UCSD-AML1 (cell line): ENCODE data around the gene HK1.

Experiments
- DNase-seq: peaks from one replicate; lab custom pipeline; 2025; ENCODE audit not compliant: unreplicated experiment; lab: John Stamatoyannopoulos, UW

The HK1 gene

DNA sequence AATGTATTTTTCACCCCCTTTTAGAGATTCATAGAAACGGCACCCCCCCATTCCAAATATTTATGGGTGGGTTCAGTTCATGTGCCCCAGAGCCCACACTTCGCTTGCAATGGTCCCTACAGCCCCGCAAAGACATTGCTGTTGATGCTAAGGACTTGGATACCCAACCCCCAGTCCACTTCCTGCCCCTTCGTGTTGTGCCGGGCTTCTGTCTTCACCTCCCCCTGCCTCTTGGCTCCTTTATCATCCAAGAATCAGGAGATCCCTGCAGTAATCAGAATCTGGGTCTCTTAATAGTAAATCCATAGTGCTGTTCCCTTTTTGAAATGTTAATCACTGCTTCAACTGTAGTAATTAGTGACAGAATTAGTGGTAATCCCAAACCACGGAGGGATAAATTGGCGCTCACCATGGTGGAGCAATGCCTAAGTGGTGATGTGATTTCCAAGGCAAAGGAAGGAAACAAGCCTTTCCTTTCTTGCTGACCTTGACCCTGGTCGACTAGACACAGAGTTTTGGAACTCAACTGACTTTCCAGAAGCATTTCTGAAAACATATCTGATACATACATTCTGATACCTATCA, 67.7 kb downstream of the HK1 start:
- DNase-seq = no peak

DNA sequence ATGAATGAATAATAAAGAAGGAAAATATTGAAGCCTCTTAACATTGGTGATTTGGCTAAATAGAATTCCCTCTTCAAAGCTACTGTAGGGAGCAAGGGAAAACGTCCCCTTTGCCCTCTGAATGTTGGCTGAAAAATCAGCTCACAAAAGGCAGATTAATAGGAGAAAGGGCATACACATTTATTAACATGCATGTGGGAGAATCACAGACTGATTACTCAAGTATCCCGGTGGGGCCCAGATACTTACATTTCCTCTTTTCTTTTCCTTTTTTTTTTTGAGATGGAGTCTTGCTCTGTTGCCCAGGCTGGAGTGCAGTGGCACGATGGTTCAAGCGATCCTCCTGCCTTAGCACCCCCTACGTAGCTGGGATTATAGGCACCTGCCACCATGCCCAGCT, 68.5 kb downstream of the HK1 start:
- DNase-seq = no peak

DNA sequence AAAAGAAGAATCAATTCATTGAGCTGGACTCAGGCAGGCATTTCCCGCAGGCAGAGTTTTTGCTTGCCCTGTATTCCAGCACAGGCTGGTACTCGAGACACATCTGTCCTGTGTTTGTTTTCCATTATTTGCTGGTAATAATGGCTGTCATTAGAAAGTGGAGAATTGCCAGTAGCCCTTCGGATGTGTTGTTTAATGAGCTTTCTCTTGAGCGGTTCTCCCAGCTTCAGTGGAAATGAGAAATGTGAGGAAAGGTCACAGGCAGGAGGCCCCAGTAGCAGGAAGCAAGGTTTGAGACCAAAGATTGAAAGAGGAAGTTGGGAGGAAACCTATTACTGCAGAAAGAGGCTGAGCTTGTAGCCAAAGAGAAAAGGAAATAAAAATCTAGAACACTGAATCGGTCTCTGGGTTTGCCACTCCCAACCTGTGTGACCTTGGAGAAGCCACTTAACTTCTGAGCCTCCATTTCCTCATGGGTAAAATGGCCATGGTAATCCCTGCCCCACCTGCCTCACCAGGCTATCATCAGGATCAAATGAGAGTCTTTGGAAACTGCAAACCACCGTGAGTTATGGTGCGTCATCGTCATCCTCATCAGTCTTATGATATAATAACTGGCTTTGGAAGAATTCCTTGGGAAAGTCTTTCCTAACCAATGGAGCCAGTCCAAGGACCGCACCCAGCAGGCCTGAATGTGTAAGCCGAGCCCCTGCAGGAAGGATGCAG, 70.7 kb downstream of the HK1 start:
- no peak for DNase-seq

DNA sequence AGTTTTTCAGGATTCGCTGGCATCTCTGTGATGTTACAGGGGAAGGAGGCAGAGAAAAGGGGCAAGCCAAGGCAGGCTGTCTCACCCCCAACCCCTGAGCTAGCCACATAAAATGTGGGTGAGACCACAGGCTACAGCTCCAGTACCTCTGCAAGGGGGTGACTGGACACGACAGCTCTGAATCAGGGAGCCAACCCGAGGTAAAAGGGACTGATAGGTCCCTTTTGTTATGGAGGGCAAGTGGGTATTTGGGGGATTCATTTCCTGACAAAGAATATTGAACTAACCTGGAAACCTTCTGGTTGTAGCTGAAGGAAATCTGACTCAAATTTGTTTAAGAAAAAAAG, 71.2 kb downstream of the HK1 start:
- DNase-seq = no peak

DNA sequence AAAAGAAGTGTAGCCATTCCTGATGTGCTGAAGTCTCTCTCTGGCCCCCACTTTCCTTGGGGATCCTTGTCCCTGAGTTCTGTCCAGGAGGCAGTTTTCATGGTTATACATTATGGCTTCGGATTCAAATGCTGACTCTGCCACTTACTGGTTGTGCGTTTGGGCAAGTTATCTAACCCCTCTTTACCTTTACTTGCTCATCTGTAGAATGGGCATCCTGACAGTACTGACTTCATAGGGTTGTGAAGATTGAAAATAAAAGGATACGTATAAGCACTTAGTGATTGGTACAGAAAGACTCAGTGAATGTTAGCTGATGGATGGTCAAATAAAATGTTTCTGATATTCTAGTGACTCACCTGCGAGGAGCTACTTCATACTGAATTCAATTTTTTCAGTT, 73.3 kb downstream of the HK1 start:
- no peak for DNase-seq

DNA sequence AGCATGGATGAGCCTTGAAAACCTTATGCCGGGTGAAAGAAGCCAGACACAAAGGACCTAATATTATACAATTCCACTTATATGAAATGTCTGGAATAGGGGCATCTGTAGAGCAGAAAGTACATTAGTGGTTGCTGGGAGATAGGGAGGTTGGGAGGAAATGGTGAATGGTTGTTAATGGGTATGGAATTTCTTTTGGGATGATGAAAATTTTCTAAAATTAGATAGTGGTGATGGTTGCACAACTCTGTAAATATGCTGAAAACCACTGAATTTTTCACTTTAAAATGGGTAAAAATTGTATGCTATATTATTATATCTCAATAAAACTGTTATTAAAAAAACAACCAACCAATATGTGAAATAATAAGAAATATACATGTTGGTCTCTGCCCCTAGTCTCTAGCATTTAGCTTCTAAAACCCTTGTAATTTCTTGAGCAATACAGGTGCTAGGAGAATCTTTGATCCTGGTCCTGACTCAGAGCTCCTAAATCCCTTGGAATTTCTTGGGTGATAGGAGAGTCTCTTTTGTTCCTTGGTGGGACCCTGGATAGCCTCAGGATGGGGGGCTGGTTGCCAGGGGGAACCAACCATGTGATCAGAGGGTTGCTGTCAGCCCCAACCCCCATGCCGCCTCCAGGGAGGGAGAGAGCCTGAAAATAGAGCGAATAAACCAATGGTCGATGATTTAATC, 74.4 kb downstream of the HK1 start:
- DNase-seq = no peak

DNA sequence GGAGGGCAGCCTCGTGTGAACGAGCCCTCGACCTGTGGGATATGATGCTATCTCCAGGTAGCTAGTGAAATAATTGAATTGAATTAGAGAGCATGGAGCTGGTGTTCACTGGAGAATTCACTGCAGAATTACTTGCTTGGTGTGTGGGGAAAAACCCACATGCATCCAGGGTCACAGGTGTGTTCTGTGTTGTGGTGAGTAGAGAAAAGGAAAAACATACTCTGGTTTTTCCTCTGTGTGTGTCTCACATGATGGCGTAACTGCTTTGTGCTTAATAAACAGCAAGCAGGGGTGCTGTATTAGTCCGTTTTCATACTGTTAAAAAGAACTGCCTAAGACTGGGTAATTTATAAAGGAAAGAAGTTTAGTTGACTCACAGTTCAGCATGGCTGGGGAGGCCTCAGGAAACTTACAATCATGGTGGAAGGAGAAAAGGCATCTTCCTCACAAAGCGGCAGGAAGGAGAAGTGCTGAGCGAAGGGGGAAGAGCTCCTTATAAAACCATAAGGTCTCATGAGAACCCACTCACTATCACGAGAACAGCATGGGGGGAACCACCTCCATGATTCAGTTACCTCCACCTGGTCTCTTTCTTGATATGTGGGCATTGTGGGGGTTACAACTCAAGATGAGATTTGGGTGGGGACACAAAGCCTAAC, 75.8 kb downstream of the HK1 start:
- no peak for DNase-seq

DNA sequence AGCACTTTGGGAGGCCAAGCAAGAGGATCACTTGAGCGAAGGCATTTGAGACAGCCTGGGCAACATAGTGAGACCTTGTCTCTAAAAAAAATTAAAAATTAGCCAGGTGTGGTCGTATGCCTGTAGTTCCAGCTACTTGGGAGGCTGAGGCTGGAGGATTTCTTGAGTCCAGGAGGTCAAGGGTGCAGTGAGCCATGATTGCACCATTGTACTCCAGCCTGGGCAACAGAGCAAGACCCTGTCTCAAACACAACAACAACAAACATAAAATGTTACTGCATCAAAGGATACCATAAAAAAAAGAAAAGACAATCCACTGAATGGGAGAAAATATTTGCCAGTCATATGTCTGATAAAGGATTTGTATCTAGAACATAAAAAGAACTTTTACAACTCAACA, 77.9 kb downstream of the HK1 start:
- no peak for DNase-seq

DNA sequence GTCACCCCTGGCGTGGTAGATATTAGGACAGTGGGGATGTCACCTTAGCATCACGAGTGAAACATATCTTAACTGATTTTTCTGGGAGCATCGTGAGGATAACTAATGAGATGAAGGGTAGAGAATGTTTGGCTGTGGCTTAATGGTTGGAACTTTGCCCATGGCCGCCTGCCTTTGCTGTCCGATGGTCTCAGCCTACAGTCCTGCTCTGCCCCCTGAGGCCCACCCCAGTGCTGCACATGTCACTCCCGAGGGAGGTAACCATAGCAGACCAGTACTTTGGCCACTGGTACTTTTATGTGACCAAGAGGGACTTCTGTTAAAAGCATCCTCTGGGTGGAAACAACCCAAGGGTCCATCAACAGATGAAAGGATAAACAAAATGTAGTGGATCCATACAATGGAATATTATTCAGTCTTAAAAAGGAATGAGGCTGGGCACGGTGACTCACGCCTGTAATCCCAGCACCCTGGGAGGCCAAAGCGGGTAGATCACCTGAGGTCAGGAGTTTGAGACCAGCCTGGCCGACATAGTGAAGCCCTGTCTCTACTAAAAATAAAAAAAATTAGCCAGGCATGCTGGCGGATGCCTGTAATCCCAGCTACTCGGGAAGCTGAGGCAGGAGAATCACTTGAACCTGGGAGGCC, 80.0 kb downstream of the HK1 start:
- no peak for DNase-seq

DNA sequence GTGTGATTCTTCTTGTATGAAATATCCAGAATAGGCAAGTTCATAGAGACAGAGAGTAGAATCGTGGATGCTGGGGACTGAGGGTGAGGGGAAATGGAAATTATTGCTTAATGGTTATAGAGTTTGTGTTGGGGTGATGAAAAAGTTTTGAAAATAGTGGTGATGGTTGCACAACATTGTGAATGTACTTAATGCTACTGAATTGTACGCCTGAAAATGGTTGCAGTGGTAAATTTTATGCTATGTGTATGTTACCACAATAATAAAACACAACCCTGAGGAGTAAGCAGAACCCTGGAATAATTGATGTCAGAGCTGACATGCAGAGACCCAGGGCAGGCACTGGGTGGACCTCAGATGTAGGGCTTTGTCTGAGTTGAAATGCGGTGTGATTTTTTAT, 80.9 kb downstream of the HK1 start:
- no peak for DNase-seq

DNA sequence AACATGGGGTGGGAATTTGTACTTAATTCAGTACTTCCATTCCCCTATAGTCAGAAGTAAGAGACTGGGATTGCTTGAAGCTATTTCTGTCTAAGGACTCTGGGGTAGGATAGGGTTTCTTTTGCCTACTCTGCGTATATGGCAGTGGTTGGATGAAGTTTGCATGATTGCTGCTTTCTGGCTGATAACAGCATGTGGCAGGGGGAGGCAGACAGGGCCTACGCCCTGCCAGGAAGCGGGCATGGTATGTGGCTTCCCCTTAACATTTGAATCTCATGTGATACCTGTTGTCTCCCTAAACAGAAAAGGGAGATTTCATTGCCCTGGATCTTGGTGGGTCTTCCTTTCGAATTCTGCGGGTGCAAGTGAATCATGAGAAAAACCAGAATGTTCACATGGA, 81.3 kb downstream of the HK1 start:
- no peak for DNase-seq

DNA sequence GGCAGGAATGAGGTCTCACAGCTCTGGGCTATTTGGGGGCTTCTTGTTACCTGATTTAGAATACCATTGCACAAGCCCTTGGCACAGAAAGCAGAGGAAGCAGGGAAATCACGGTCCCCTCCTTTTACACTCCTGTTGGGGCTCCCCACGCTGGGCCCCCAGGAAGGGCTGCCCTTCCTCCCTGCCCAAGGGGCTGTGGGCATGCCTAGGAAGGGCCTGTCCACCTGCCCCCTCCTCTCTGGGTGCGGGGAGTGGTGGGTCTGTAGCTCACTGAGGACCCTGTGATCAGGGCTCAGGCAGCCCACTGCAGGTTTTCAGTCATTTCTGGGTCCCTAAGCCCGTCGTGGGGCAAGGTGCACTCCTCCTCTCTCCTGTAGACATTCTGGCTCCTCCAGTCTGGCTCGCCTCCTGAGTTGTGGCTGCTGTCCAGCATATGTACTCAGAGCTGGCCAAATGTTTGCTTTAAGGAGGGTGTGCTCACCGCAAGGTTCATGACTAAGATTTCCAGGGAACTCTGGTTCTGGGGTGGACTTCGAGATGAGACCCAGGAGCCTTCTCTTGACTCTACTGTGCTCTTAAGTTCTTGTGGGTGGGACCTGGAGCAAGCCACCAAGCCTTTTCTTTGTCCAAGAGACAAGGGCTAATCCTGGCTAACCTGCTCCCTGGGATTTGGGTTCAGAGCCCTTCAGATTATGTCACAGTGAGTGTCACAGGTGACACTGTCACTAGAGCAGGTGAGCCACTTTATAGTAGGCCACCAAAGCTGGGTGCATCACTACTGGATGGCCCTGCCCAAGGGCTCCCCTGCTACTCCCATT, 82.4 kb downstream of the HK1 start:
- no peak for DNase-seq

DNA sequence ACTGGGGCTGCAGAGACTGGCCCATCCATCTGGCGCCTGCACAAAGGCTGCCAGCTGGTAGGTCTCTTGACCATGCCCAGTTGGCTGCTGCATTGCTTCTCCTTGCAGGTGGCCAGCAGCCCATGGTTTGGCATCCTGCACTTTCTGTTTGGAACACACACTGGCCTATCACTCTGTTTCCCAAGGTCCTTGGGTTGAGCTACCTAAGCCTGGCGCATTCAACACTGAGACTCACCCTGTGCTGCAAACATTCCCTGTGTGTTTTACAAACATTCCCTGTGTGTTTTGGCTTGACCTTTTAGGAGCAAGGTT, 83.0 kb downstream of the HK1 start:
- no peak for DNase-seq

DNA sequence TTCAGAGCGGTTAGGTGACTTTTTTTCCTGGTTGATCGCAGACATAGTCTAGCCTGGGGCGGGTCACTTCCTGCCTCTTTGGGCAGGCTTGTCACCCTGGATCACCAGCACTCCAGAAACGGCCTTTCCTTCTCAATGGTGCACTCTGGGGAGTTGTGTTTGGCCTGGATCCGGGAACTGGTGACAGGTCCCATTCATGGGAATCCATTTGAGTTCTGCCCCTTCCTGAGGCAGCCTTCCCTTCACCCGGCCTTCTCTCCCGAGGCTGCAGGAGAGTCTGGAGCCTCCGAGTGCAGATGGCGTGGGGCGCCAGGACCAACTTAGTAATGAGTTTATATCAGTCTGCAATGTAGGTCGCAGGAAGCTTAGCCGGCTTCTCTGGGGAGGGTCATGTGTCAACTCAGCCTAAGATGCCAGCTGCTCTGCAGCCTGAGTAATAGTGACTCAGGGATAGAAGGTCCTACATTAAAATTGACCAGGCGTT, 84.2 kb downstream of the HK1 start:
- no peak for DNase-seq

DNA sequence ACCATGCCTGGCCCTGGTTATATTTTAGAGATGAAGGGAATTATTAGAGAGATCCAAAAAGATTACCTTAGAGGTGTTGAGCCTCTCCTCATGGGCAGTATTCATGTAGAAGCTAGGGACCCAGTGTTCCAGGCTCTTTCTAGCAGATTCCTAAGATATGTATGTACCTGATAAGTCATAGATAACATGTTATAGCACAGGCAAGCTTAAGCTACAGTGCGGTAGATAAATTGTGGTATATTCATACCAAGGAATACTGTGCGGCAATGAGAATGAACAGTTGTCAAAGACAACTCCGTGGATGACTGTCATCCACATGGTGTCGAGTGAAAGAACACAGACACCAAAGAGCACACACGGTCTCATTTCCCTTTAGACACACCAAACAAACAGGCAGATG, 85.4 kb downstream of the HK1 start:
- no peak for DNase-seq

DNA sequence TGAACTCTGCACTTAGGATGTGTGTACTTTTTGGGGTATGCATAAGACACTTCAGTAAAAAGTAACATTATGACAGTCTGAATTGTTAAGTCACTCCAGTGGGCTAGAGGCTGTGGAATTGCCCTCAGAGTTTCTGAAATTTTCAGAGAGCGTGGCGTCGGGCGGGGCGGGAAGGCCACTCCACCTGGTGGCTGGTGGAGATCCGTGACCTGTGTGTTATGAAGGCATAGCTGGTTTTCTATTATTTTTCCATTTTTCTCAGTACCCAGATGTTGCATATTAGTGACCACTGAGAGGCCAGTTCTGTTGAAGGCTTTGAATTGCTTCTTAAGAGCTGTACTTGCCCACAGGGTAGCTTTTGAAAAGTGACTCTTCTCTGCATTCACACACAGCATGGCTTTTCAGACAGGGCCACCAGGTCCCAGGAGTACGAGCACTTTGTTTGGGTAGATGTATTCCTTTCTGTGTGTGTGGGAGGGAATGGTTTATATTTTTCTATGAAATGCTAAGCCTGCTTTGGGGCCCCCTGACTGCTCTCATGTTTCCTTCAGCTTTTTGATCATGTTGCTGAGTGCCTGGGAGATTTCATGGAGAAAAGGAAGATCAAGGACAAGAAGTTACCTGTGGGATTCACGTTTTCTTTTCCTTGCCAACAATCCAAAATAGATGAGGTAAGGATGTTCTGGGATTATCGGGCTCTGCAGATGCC, 86.1 kb downstream of the HK1 start:
- no peak for DNase-seq

DNA sequence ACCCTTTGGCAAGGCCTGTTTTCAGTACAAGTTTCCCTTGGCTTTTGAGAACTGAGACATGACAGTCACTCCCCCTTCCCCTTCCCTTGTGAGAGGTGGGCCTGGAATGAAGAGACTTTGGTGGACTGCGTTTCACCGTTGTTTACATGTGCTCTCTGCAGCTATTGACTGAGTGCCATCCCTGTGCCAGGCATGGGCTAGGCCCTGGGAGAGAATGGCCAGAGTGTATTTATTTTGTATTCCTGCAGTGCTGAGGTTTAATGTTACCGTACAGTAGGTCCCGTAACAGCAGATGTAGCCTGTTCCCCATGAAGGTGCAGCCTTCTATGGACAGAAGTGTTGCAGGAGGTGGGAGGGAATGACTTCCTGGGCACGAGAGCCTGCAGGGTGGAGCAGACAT, 88.4 kb downstream of the HK1 start:
- no peak for DNase-seq

DNA sequence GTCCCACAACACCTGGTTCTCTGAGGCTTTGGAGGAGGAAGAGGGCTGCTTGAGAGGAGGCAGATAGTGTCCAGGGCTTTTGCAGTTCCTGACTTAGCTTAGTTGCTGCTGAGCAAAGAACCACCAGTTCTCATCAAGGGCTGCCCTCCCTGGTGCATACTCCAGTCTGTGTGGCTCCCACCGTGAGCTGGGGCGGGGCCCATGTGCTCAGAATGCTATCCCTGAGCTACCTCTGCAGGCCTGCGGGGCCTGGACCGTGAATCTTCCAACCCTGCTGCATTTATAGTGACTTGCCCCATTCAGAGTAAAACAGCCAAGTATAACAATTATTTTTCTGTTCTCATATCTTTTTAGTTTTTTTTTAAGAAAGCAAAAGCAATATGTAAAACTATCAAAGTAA, 89.2 kb downstream of the HK1 start:
- DNase-seq = no peak

DNA sequence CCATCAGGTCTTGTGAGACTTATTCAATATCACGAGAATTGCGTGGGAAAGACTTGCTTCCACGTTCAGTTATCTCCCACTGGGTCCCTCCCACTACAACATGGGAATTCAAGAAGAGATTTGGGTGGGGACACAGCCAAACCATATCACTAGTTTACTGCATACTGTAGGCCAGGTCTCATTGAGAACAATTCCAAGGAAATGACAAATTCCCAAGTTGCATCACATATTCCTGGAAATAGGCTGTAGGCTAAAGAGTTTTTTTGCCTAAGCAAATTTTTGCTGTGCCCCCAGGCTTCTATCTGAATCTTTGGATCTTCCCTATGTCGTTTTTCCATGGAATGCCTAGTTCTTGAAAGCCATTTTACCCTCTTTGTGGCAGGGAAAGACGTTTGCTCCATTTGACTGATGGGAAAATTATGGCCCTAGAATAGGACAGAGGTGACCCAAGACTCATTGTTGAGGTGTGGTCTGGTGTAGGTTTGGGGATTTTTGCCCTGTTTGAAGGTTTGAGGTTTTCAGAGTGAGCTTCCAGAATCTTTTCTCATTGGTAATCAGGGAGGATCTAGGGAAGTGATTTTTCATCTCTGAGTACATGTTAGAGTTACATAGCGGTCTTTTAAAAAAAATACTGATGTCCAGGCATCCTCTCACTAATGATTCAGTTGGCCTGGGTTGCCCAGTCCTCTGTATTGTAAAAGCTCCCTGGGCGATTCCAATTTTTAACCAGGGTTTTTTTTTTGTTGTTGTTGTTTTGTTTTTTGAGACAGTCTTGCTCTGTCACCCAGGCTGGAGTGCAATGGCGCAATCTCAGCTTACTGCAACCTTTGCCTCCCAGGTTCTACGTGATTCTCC, 94.1 kb downstream of the HK1 start:
- no peak for DNase-seq
